OCI-LY7 (cell line): ENCODE measurements around the gene RAD51B.

Experiments used
- CTCF ChIP-seq: fragments of 200-600 bp; sonication (generic); conservative IDR thresholded peaks from 2 replicates; pipeline ENCODE4 v1.5.1; 2014; ENCODE audit warnings: mild to moderate bottlenecking, antibody characterized with exemption, low read length, moderate library complexity, mixed read lengths
- EZH2phosphoT487 ChIP-seq: fragments of 200-600 bp; sonication (generic); IDR thresholded peaks from 2 replicates; pipeline ENCODE4 v1.6.1; 2018; ENCODE audit warnings: low read depth, borderline replicate concordance, mild to moderate bottlenecking, mixed run types, antibody characterized with exemption, low read length, moderate library complexity, mixed read lengths

DNA sequence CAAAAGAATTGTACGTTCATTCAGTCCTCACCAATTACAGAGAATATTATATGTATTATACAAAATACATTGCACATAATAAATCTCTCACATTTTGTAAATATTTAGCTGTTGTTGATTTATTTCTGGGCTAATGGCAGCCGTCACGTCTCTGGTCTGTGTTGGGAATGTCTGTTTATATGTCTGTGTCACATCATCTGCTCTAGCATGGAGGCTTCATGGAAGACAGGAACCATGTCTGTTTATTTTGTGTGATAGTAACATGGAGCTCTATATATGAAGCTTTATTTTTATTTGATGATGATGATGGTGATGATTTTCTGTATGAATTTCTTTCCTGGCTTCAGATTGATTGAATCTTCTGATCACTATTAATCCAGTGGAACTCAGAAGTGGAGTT lies 138.4 kb downstream of the RAD51B start:
- TF ChIP-seq CTCF, result no peak
- no peak for TF ChIP-seq EZH2phosphoT487
